A673 (cell line): ENCODE results near the gene FBXW12.

ENCODE experiments used
- EZH2 ChIP-seq: fragments of 200-600 bp; sonication (generic); IDR thresholded peaks from 2 replicates; pipeline ENCODE4 v1.6.1; 2017; ENCODE audit warnings: borderline replicate concordance, low read depth, mild to moderate bottlenecking, mixed read lengths, antibody characterized with exemption, low read length; ENCODE audit not compliant: poor library complexity, severe bottlenecking
- TF ChIP-seq, protein P1 (sequence below): fragments of 300-800, 200-600 bp; sonication (generic); conservative IDR thresholded peaks from 2 replicates; pipeline ENCODE4 v1.5.1; 2017; ENCODE audit warnings: low read depth, mild to moderate bottlenecking, antibody characterized with exemption, low read length, moderate library complexity, mixed read lengths

DNA sequence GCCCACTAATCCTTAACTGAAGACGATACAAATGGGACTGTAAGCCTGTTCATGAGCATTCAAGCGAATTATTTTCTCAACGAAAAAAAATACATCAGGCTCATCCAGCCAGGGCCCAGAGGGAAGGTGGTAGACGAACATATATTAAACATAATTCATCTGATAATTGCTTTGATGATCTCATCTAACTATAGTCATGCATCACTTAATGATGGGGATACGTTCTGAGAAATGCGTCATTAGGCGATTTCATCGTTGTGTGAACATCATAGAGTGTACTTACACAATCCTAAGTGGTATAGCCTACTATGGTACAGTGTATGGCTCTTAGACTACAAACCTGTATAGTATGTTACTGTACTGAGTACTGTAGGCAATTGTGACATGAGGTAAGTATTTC is 28.6 kb upstream of the FBXW12 start:
- TF ChIP-seq, protein P1, sequence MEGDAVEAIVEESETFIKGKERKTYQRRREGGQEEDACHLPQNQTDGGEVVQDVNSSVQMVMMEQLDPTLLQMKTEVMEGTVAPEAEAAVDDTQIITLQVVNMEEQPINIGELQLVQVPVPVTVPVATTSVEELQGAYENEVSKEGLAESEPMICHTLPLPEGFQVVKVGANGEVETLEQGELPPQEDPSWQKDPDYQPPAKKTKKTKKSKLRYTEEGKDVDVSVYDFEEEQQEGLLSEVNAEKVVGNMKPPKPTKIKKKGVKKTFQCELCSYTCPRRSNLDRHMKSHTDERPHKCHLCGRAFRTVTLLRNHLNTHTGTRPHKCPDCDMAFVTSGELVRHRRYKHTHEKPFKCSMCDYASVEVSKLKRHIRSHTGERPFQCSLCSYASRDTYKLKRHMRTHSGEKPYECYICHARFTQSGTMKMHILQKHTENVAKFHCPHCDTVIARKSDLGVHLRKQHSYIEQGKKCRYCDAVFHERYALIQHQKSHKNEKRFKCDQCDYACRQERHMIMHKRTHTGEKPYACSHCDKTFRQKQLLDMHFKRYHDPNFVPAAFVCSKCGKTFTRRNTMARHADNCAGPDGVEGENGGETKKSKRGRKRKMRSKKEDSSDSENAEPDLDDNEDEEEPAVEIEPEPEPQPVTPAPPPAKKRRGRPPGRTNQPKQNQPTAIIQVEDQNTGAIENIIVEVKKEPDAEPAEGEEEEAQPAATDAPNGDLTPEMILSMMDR = no peak
- TF ChIP-seq EZH2 = no peak
